Esophagus muscularis mucosa (tissue), 4 donors: Measurements from ENCODE around the gene FOXJ1.

ENCODE experiments used
- EP300 ChIP-seq: sonication (generic); formaldehyde crosslinking; IDR thresholded peaks from one replicate; pipeline ENCODE4 v1.6.1; 2017; ENCODE audit warnings: antibody characterized with exemption
- POLR2A ChIP-seq: fragments of 450-650 bp; IDR thresholded peaks from one replicate; pipeline ENCODE4 v1.6.1; 2017; ENCODE audit warnings: antibody characterized with exemption, moderate library complexity, mild to moderate bottlenecking, low read depth
- TF ChIP-seq, protein P1 (sequence below), 3 experiments: fragments of 200-600 bp in 2 of 3; fragments of 450-650 bp in 1 of 3; sonication (generic) in 2 of 3; IDR thresholded peaks; one replicate each; pipeline ENCODE4 v1.5.1; 2017 to 2019; ENCODE audit warnings: antibody characterized with exemption in 3 of 3, mild to moderate bottlenecking in 2 of 3, moderate library complexity in 1 of 3

DNA sequence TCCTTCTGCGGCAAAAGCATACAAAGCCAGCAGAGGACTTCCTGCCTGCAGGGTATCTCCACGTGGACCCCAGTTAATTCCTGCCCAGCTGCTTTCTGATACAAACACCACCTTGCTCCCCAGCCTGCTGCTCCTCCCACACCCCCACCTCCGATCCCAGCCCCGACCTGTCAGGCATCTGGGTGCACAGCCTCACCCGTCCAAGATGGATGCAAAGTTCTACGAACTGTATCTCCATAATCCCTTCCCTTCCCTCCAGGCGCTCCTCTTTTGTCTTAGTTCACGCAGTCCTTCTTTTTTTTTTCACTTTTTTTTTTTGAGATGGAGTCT, 15.6 kb upstream of the FOXJ1 start:
- TF ChIP-seq, protein P1, sequence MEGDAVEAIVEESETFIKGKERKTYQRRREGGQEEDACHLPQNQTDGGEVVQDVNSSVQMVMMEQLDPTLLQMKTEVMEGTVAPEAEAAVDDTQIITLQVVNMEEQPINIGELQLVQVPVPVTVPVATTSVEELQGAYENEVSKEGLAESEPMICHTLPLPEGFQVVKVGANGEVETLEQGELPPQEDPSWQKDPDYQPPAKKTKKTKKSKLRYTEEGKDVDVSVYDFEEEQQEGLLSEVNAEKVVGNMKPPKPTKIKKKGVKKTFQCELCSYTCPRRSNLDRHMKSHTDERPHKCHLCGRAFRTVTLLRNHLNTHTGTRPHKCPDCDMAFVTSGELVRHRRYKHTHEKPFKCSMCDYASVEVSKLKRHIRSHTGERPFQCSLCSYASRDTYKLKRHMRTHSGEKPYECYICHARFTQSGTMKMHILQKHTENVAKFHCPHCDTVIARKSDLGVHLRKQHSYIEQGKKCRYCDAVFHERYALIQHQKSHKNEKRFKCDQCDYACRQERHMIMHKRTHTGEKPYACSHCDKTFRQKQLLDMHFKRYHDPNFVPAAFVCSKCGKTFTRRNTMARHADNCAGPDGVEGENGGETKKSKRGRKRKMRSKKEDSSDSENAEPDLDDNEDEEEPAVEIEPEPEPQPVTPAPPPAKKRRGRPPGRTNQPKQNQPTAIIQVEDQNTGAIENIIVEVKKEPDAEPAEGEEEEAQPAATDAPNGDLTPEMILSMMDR (IDR thresholded peaks at IDR 0.05), result no peak
- TF ChIP-seq POLR2A, result no peak
- no peak for TF ChIP-seq EP300
